GM23248 (cell line): ENCODE measurements around the gene CCDC38.
"Not testable (repeated sequence)": the region's sequence is repeated elsewhere in the genome, so short reads cannot be mapped to it uniquely, and the experiment has no call there.

Source experiments
- EZH2 ChIP-seq: fragments of 200-600 bp; sonication (generic); IDR thresholded peaks from 2 replicates; pipeline ENCODE4 v1.6.1; 2018; ENCODE audit warnings: antibody characterized with exemption, mild to moderate bottlenecking; ENCODE audit not compliant: insufficient read depth, poor library complexity, severe bottlenecking
- EZH2phosphoT487 ChIP-seq: fragments of 200-600 bp; sonication (generic); IDR thresholded peaks from 2 replicates; pipeline ENCODE4 v1.6.1; 2018; ENCODE audit warnings: antibody characterized with exemption, moderate library complexity, mild to moderate bottlenecking, low read depth; ENCODE audit not compliant: insufficient read depth

DNA sequence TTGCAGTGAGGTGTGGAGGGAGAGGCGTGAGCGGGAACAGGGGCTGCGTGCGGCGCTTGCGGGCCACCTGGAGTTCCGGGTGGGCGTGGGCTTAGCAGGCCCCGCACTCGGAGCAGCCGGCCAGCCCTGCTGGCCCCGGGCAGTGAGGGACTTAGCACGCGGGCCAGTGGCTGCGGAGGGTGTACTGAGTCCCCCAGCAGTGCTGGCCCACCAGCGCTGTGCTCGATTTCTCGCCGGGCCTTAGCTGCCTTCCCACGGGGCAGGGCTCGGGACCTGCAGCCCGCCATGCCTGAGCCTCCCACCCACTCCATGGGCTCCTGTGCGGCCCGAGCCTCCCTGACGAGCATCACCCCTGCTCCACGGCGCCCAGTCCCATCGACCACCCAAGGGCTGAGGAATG is 26.7 kb upstream of the CCDC38 start:
- TF ChIP-seq EZH2, EZH2phosphoT487: not testable (repeated sequence)
